Fibroblast of pulmonary artery (primary cell): Measurements from ENCODE around the gene PXMP2.

Experiments
- DNase-seq: peaks from one replicate; pipeline ENCODE4 v3.0.0-alpha.2; 2010; ENCODE audit warnings: low read depth
- H3K4me3 ChIP-seq: replicated peaks from 2 replicates; pipeline ENCODE4 v1.5.1; 2011; ENCODE audit warnings: low read depth, mild to moderate bottlenecking, control low read depth, low read length, moderate library complexity
- CTCF ChIP-seq: IDR thresholded peaks from 2 replicates; pipeline ENCODE4 v1.5.1; 2011; ENCODE audit warnings: mild to moderate bottlenecking, control low read depth, low read length, inconsistent platforms; ENCODE audit errors: missing control alignments

The PXMP2 gene

GRCh38 chr12:132730353-132730752, 43.0 kb downstream of the PXMP2 start:
- no peak for DNase-seq
- no peak overlapping the region for H3K4me3 ChIP-seq
- TF ChIP-seq CTCF: no peak

- no peak for DNase-seq
- no peak for TF ChIP-seq CTCF
- no peak overlapping the region for H3K4me3 ChIP-seq
Observed at GRCh38 chr12:132731574-132731973, 44.2 kb downstream of the PXMP2 start.

- H3K4me3 ChIP-seq: no peak overlapping the region
- no peak for DNase-seq
- no peak for TF ChIP-seq CTCF
Observed at GRCh38 chr12:132734206-132734605, 46.8 kb downstream of the PXMP2 start.

- no peak overlapping the region for H3K4me3 ChIP-seq
- no peak for DNase-seq
- TF ChIP-seq CTCF: no peak
Observed at GRCh38 chr12:132735496-132735895, 48.1 kb downstream of the PXMP2 start.

- H3K4me3 ChIP-seq: no peak overlapping the region
- TF ChIP-seq CTCF: no peak
- DNase-seq: no peak
Observed at GRCh38 chr12:132736378-132736777, 49.0 kb downstream of the PXMP2 start.

- no peak for DNase-seq
- no peak for TF ChIP-seq CTCF
- H3K4me3 ChIP-seq: no peak overlapping the region
Observed at GRCh38 chr12:132736913-132737312, 49.5 kb downstream of the PXMP2 start.

- DNase-seq: no peak
- H3K4me3 ChIP-seq: no peak overlapping the region
- no peak for TF ChIP-seq CTCF
Observed at GRCh38 chr12:132739600-132740312, 52.4 kb downstream of the PXMP2 start.
